Mesothelial cell of epicardium (in vitro differentiated cells): ENCODE data around the gene MTHFSD. TPM values are rescaled to one million over a fixed set of nuclear protein-coding genes. Genes with fewer than 3 reads are reported as not detected.

Source experiments
- DNase-seq, 2 experiments: peaks; one replicate each; pipeline ENCODE4 v3.0.0; 2021; ENCODE audit warnings: low spot score in 2 of 2; ENCODE audit not compliant: unreplicated experiment in 2 of 2
- H3K27ac Mint-ChIP-seq: 2 replicates; pipeline ENCODE4 v1.8.0; 2021; ENCODE audit warnings: mixed read lengths
- H3K27me3 Mint-ChIP-seq: 2 replicates; pipeline ENCODE4 v1.8.0; 2021; ENCODE audit warnings: low read depth, mixed read lengths
- H3K36me3 Mint-ChIP-seq: 2 replicates; pipeline ENCODE4 v1.8.0; 2021; ENCODE audit warnings: mixed read lengths
- H3K4me1 Mint-ChIP-seq: 2 replicates; pipeline ENCODE4 v1.8.0; 2021; ENCODE audit warnings: mixed read lengths
- H3K4me3 Mint-ChIP-seq: 2 replicates; pipeline ENCODE4 v1.8.0; 2021; ENCODE audit warnings: mild to moderate bottlenecking, moderate library complexity, mixed read lengths
- H3K9me3 Mint-ChIP-seq: 2 replicates; pipeline ENCODE4 v1.8.0; 2021; ENCODE audit warnings: mixed read lengths
- CTCF ChIP-seq: fragments of 200-600 bp; sonication (generic); IDR thresholded peaks from one replicate; pipeline ENCODE4 v1.5.0; 2021; ENCODE audit warnings: antibody characterized with exemption; ENCODE audit not compliant: unreplicated experiment
- total RNA-seq: library from RNA; stranded (reverse); gene quantifications from 3 replicates; pipeline ENCODE4 v1.2.1, GENCODE V29; 2021

Gene MTHFSD
- total RNA-seq, 1 donor from 2014 or later = 27.4 TPM

GRCh38 chr16:86515777-86516622, 39.0 kb downstream of the MTHFSD start:
- no peaks in the 10 kb centered on the region for H3K9me3 Mint-ChIP-seq
- H3K4me1 Mint-ChIP-seq = peaks cover 3% of the 10 kb centered on the region
- DNase-seq = no peak
- TF ChIP-seq CTCF = no peak
- H3K27me3 Mint-ChIP-seq = peaks cover 95% of the 10 kb centered on the region
- no peaks in the 10 kb centered on the region for H3K36me3 Mint-ChIP-seq
- H3K27ac Mint-ChIP-seq = no peak overlapping the region
- peak overlapping the region; percentile 55 for H3K4me3 Mint-ChIP-seq

- H3K9me3 Mint-ChIP-seq = no peaks in the 10 kb centered on the region
- peaks cover 97% of the 10 kb centered on the region for H3K27me3 Mint-ChIP-seq
- H3K4me3 Mint-ChIP-seq = no peak overlapping the region
- no peak overlapping the region for H3K27ac Mint-ChIP-seq
- H3K36me3 Mint-ChIP-seq = no peaks in the 10 kb centered on the region
- no peak for DNase-seq
- peaks cover 6% of the 10 kb centered on the region for H3K4me1 Mint-ChIP-seq
- TF ChIP-seq CTCF = no peak
Measured at GRCh38 chr16:86515413-86515776, 39.6 kb downstream of the MTHFSD start.

GRCh38 chr16:86514481-86515376, 40.3 kb downstream of the MTHFSD start:
- H3K9me3 Mint-ChIP-seq = no peaks in the 10 kb centered on the region
- H3K27me3 Mint-ChIP-seq = peaks cover 91% of the 10 kb centered on the region
- H3K27ac Mint-ChIP-seq = no peak overlapping the region
- no peaks in the 10 kb centered on the region for H3K36me3 Mint-ChIP-seq
- peaks cover 6% of the 10 kb centered on the region for H3K4me1 Mint-ChIP-seq
- no peak for DNase-seq
- no peak for TF ChIP-seq CTCF
- peak overlapping the region; percentile 28 for H3K4me3 Mint-ChIP-seq

- H3K27ac Mint-ChIP-seq = no peak overlapping the region
- peak overlapping the region; percentile 60 for H3K4me3 Mint-ChIP-seq
- no peaks in the 10 kb centered on the region for H3K9me3 Mint-ChIP-seq
- H3K4me1 Mint-ChIP-seq = peaks cover 11% of the 10 kb centered on the region
- no peak for DNase-seq
- H3K27me3 Mint-ChIP-seq = peaks cover 90% of the 10 kb centered on the region
- no peak for TF ChIP-seq CTCF
- H3K36me3 Mint-ChIP-seq = no peaks in the 10 kb centered on the region
Measured at GRCh38 chr16:86513471-86514277, 41.4 kb downstream of the MTHFSD start.

GRCh38 chr16:86512860-86513470, 42.1 kb downstream of the MTHFSD start:
- Mint-ChIP-seq H3K9me3 (no peaks in the 10 kb centered on the region), H3K36me3 (no peaks in the 10 kb centered on the region), H3K4me3 (peak overlapping the region; percentile 51), H3K4me1 (peaks cover 11% of the 10 kb centered on the region), H3K27ac (no peak overlapping the region), H3K27me3 (peaks cover 90% of the 10 kb centered on the region)
- no peak for TF ChIP-seq CTCF
- DNase-seq = no peak
